Activated T-cell treated with anti-CD3 and anti-CD28 coated beads for 1 hour (primary cell): Measurements from ENCODE around the gene MRNIP.

Experiments
- DNase-seq: peaks from one replicate; pipeline ENCODE4 v3.0.0-alpha.2; 2020; ENCODE audit warnings: low read depth

The MRNIP gene

GRCh38 chr5:179887802-179888201, 29.2 kb upstream of the MRNIP start:
- no peak for DNase-seq

GRCh38 chr5:179887095-179887494, 28.5 kb upstream of the MRNIP start:
- DNase-seq = no peak

GRCh38 chr5:179886190-179886911, 27.7 kb upstream of the MRNIP start:
- DNase-seq = no peak

- DNase-seq = no peak
These were observed 27.0 kb upstream of the MRNIP start for GRCh38 chr5:179885491-179886090.

- DNase-seq = no peak
These were observed 24.5 kb upstream of the MRNIP start for GRCh38 chr5:179883163-179883562.

GRCh38 chr5:179882338-179882737, 23.7 kb upstream of the MRNIP start:
- DNase-seq = no peak

GRCh38 chr5:179880848-179881590, 22.4 kb upstream of the MRNIP start:
- DNase-seq = no peak

GRCh38 chr5:179880066-179880650, 21.5 kb upstream of the MRNIP start:
- DNase-seq = no peak

GRCh38 chr5:179879690-179880010, 21.0 kb upstream of the MRNIP start:
- DNase-seq = no peak

- DNase-seq = no peak
These were observed 20.5 kb upstream of the MRNIP start for GRCh38 chr5:179879003-179879689.

GRCh38 chr5:179878222-179879002, 19.8 kb upstream of the MRNIP start:
- DNase-seq = no peak

GRCh38 chr5:179876610-179876952, 18.0 kb upstream of the MRNIP start:
- no peak for DNase-seq

- no peak for DNase-seq
These were observed 17.4 kb upstream of the MRNIP start for GRCh38 chr5:179875741-179876609.

- DNase-seq = no peak
These were observed 16.1 kb upstream of the MRNIP start for GRCh38 chr5:179874536-179875292.

GRCh38 chr5:179874136-179874535, 15.5 kb upstream of the MRNIP start:
- DNase-seq = no peak

GRCh38 chr5:179873588-179874110, 15.0 kb upstream of the MRNIP start:
- no peak for DNase-seq

- no peak for DNase-seq
These were observed 14.4 kb upstream of the MRNIP start for GRCh38 chr5:179872828-179873575.

- no peak for DNase-seq
These were observed 13.6 kb upstream of the MRNIP start for GRCh38 chr5:179872055-179872827.
